ENCODE data around the gene VDAC2.

- TF ChIP-seq, protein P1, sequence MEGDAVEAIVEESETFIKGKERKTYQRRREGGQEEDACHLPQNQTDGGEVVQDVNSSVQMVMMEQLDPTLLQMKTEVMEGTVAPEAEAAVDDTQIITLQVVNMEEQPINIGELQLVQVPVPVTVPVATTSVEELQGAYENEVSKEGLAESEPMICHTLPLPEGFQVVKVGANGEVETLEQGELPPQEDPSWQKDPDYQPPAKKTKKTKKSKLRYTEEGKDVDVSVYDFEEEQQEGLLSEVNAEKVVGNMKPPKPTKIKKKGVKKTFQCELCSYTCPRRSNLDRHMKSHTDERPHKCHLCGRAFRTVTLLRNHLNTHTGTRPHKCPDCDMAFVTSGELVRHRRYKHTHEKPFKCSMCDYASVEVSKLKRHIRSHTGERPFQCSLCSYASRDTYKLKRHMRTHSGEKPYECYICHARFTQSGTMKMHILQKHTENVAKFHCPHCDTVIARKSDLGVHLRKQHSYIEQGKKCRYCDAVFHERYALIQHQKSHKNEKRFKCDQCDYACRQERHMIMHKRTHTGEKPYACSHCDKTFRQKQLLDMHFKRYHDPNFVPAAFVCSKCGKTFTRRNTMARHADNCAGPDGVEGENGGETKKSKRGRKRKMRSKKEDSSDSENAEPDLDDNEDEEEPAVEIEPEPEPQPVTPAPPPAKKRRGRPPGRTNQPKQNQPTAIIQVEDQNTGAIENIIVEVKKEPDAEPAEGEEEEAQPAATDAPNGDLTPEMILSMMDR (IDR thresholded peaks at IDR 0.05; ENCODE audit: low read length): peak; percentile 96
- TF ChIP-seq EZH2 (IDR thresholded peaks at IDR 0.05; ENCODE audit: borderline replicate concordance, low read length): no peak
These were observed 20.0 kb downstream of the VDAC2 start for GRCh38 chr10:75230600-75231038.
